Thoracic aorta (tissue), 2 donors: ENCODE data around the gene EXOC6B. TPM values are rescaled to one million over a fixed set of nuclear protein-coding genes. Genes with fewer than 3 reads are reported as not detected.

Experiments
- ATAC-seq: fragments of 150-250 bp; one replicate; pipeline ENCODE4 v1.8.0; 2017; ENCODE audit warnings: low read depth; ENCODE audit not compliant: insufficient number of reproducible peaks, low FRiP score
- DNase-seq: peaks from one replicate; pipeline ENCODE4 v3.0.0-alpha.2; 2020; ENCODE audit warnings: low spot score
- H3K27ac ChIP-seq, 2 donors: fragments of 200-600 bp; sonication (generic); 1 replicate in 1 of 2; 2 replicates in 1 of 2; pipeline ENCODE4 v1.5.1; 2016; ENCODE audit warnings: mild to moderate bottlenecking in 2 of 2, moderate library complexity in 2 of 2
- H3K27me3 ChIP-seq: fragments of 200-600 bp; sonication (generic); replicated peaks from 2 replicates; pipeline ENCODE4 v1.6.0; 2016; ENCODE audit warnings: mild to moderate bottlenecking; ENCODE audit not compliant: insufficient read depth
- H3K36me3 ChIP-seq: fragments of 200-600 bp; sonication (generic); one replicate; pipeline ENCODE4 v1.5.1; 2016
- H3K4me1 ChIP-seq, 2 donors: fragments of 200-600 bp; sonication (generic); 1 replicate in 1 of 2; 2 replicates in 1 of 2; pipeline versions ENCODE4 v1.5.1 to v1.6.0; 2016; ENCODE audit warnings: low read depth in 2 of 2, mild to moderate bottlenecking in 1 of 2; ENCODE audit not compliant: control insufficient read depth in 1 of 2
- H3K4me3 ChIP-seq: fragments of 200-600 bp; sonication (generic); 2 replicates; pipeline ENCODE4 v1.5.1; 2016; ENCODE audit warnings: mild to moderate bottlenecking
- H3K9me3 ChIP-seq: fragments of 200-600 bp; sonication (generic); 2 replicates; pipeline ENCODE4 v1.5.1; 2016
- CTCF ChIP-seq: fragments of 200-600 bp; sonication (generic); IDR thresholded peaks from one replicate; pipeline ENCODE4 v1.5.1; 2019; ENCODE audit warnings: antibody characterized with exemption
- total RNA-seq, 2 donors: library from RNA; depleted of rRNA; stranded (reverse); fragments of >200 nt; gene quantifications; one replicate each; pipeline versions ENCODE4 v1.1.0 to v1.2.3, GENCODE V29; 2016

Gene EXOC6B
- total RNA-seq, 2 donors from 2014 or later, result 29.6 to 44.5 TPM

DNA sequence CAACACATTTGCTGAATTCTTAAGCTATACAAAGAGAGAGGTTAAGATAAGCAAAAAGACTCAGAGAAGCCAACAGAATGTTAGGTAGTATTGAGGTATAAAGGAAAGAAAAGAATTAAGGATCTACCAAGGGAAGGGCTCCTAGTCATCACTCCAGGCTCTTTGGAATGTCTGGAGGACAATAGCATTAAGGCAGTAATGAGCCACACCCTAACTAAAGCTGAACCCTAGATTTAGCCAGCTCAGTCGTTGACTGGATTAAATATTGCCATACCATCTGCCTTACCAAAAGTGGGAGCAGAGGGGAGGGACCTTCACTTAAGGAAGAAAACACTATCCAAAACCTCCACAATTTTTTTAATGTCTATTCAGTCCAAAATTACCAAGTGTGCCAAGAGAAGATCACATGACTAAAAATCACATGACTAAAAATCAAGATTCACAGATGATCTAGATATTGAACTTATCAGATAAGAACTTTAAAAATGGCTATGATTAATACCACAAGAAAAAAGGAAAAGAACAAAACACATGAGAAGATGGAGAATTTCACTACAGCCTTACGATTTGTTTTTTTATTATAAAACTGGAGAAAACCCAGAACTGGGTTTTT, 59.7 kb downstream of the EXOC6B start:
- TF ChIP-seq CTCF, result no peak
- Histone ChIP-seq H3K27ac (no peak overlapping the region), H3K4me3 (no peak overlapping the region), H3K9me3 (peaks cover 12% of the 10 kb centered on the region), H3K4me1 (no peaks in the 10 kb centered on the region), H3K36me3 (no peaks in the 10 kb centered on the region), H3K27me3 (no peaks in the 10 kb centered on the region)
- ATAC-seq (no peak), DNase-seq (no peak)

DNA sequence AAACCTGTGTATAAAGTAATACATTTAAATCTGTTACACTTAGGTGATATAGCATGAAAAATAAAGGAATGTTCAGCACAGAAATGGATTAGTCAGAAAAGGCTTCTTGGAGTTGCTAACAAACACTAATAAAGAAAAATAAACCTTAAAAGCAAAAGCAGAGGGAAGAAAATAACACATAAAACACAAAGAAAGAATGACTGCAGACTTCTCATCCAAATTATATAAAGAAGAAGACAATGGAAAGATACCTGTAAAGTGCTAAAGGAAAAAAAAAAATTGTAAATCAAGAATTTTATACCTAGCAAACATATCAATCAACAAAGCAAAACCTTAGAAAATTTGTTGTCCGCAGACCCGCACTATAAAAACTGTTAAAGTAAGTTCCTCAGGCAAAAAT, 63.6 kb downstream of the EXOC6B start:
- DNase-seq (no peak), ATAC-seq (no peak)
- Histone ChIP-seq H3K27me3 (no peaks in the 10 kb centered on the region), H3K4me1 (no peaks in the 10 kb centered on the region), H3K27ac (no peak overlapping the region), H3K36me3 (no peaks in the 10 kb centered on the region), H3K4me3 (no peak overlapping the region), H3K9me3 (peaks cover 12% of the 10 kb centered on the region)
- no peak for TF ChIP-seq CTCF

- DNase-seq (no peak), ATAC-seq (no peak)
- Histone ChIP-seq H3K36me3 (no peaks in the 10 kb centered on the region), H3K4me1 (peaks cover 0 to 7% of the 10 kb centered on the region in 2 donors), H3K9me3 (peaks cover 12% of the 10 kb centered on the region), H3K27me3 (no peaks in the 10 kb centered on the region), H3K4me3 (no peak overlapping the region), H3K27ac (no peak overlapping the region)
- TF ChIP-seq CTCF, result no peak
Observed at GRCh38 chr2:72759755-72760154, 66.1 kb downstream of the EXOC6B start.

DNA sequence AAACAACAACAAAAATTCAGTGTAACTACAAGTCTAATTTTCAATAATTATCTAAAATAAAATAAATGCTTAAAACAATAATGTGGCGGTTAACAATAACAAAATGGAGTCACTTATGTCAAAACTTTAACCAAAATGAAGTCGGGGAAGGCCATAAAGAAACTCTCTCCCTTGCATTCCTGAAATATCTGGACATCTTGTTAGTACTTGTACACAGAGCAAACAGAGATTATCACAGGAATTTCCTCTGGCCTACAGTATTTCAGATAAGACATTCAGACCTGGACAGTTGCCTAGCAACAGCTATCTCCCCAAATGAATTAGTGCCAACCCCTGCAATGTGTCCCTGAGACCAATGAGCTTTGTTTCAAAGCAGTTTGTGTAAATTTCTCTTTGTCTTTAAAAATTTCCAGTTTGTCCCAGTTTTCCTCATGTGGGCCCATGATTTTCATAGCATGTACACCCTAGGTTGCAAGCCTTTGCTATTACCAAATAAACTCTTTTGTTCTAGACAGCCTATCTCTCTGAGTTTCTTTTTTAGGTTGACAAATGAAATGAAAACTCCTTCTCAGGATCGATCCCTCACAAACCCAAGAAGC, 68.6 kb downstream of the EXOC6B start:
- Histone ChIP-seq H3K36me3 (no peaks in the 10 kb centered on the region), H3K9me3 (peaks cover 7% of the 10 kb centered on the region), H3K4me3 (no peak overlapping the region), H3K27ac (no peak overlapping the region), H3K27me3 (no peaks in the 10 kb centered on the region), H3K4me1 (peaks cover 0 to 7% of the 10 kb centered on the region in 2 donors)
- DNase-seq (no peak), ATAC-seq (no peak)
- no peak for TF ChIP-seq CTCF

DNA sequence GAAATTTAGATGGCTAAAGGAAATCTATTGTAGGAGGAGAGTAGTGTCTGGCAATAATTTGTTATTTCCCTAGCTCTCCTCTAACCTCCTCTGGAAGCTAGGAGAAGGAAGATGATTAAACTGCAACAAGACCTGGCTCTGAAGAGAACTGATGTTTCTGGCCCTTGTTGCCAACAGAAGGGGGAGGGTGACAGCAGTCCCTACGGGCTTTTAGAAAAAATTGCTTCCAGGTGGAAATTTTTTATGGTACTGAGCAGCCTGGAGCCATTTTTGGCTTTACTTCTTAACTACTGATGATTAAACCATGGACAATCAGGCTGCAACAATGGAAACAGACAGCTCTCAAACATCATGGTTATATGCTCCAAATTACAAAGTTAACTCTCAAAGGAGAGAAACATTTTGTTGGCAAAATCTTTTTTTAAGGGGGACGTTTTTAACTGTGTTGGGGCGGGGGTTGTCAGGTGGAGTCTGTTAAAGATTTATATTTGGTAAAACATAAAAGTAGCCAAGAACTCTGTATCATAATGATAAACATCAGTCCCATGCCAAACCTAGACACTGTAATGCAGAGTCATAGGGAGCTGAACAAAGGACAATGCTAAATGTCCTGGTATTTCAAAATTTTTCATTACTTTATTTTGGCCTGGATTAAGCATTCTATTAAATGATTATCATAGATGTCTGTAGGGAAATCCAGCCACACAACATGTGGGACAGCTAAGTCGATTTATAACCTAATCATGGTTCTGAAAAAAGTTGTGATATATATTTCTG, 70.0 kb downstream of the EXOC6B start:
- no peak for TF ChIP-seq CTCF
- DNase-seq, result no peak
- no peak for ATAC-seq
- peaks cover 0 to 7% of the 10 kb centered on the region in 2 donors for H3K4me1 ChIP-seq
- no peaks in the 10 kb centered on the region for H3K36me3 ChIP-seq
- H3K27me3 ChIP-seq, result no peaks in the 10 kb centered on the region
- no peak overlapping the region for H3K27ac ChIP-seq
- H3K4me3 ChIP-seq, result no peak overlapping the region
- no peaks in the 10 kb centered on the region for H3K9me3 ChIP-seq
